MCF 10A (cell line): Measurements from ENCODE around the gene GSK3B. TPM values are rescaled to one million over a fixed set of nuclear protein-coding genes. Genes with fewer than 3 reads are reported as not detected.

Source experiments
- BruUV-seq: library from RNA; stranded (reverse); fragments of 400-500 nt; replicated peaks from 2 replicates; lab custom pipeline; 2021; lab: Mats Ljungman, UMichigan
- CTCF ChIA-PET: fragments of 300-600 bp; sonication (Branson Sonifier 250); formaldehyde crosslinking; extraction: SDS; loops from one replicate; lab custom pipeline; 2021; ENCODE audit warnings: antibody characterized with exemption, inconsistent platforms; lab: Yijun Ruan, JAX
- POLR2A ChIA-PET: fragments of 300-600, 350-650 bp; sonication (Branson Sonifier 250); formaldehyde crosslinking; extraction: SDS; loops from one replicate; lab custom pipeline; 2020; ENCODE audit warnings: antibody characterized with exemption, inconsistent platforms; lab: Yijun Ruan, JAX
- DNase-seq: peaks from one replicate; pipeline ENCODE4 v3.0.0-alpha.2; 2018; ENCODE audit not compliant: unreplicated experiment
- H3K27ac Mint-ChIP-seq: one replicate; pipeline ENCODE4 v1.8.0; 2022; ENCODE audit warnings: mild to moderate bottlenecking, low read depth, mixed read lengths; ENCODE audit not compliant: unreplicated experiment
- H3K27me3 Mint-ChIP-seq: one replicate; pipeline ENCODE4 v1.8.0; 2022; ENCODE audit warnings: mixed read lengths; ENCODE audit not compliant: insufficient read depth, unreplicated experiment
- H3K36me3 Mint-ChIP-seq: one replicate; pipeline ENCODE4 v1.8.0; 2022; ENCODE audit warnings: mild to moderate bottlenecking, moderate library complexity, mixed read lengths; ENCODE audit not compliant: insufficient read depth, unreplicated experiment
- H3K4me1 Mint-ChIP-seq: one replicate; pipeline ENCODE4 v1.8.0; 2022; ENCODE audit warnings: mixed read lengths; ENCODE audit not compliant: insufficient read depth, unreplicated experiment
- H3K4me3 Mint-ChIP-seq: one replicate; pipeline ENCODE4 v1.8.0; 2022; ENCODE audit warnings: mild to moderate bottlenecking, moderate library complexity, mixed read lengths; ENCODE audit not compliant: unreplicated experiment
- H3K9me3 Mint-ChIP-seq: one replicate; pipeline ENCODE4 v1.8.0; 2022; ENCODE audit warnings: mixed read lengths; ENCODE audit not compliant: unreplicated experiment
- CTCF ChIP-seq: fragments of 200-600 bp; IDR thresholded peaks from one replicate; pipeline ENCODE4 v1.8.0; 2022; ENCODE audit warnings: antibody characterized with exemption, mild to moderate bottlenecking; ENCODE audit not compliant: unreplicated experiment
- intact Hi-C: fragments of 100-400 bp; cut with micrococcal nuclease; formaldehyde crosslinking; loops from 2 replicates; pipeline ENCODE4 v1.14.1; 2022
- total RNA-seq: library from RNA; stranded (reverse); gene quantifications from 2 replicates; pipeline ENCODE4 v1.2.3, GENCODE V29; 2022

Gene GSK3B
- total RNA-seq, 1 experiment from 2014 or later, result 71.5 TPM

GRCh38 chr3:119783255-119783654 lies 311.0 kb downstream of the GSK3B start:
- no peak for TF ChIP-seq CTCF
- Mint-ChIP-seq H3K27ac (no peak overlapping the region), H3K9me3 (no peaks in the 10 kb centered on the region), H3K4me1 (no peaks in the 10 kb centered on the region), H3K4me3 (no peak overlapping the region), H3K36me3 (no peaks in the 10 kb centered on the region), H3K27me3 (no peaks in the 10 kb centered on the region)
- intact Hi-C loops, result no loop called here
- CTCF ChIA-PET, result interaction anchor here (0.6 kb wide), 1 partner anchor 436 kb away, joined by 3 read pairs; no protein-coding TSS in a partner anchor
- BruUV-seq, result no TSS peak
- POLR2A ChIA-PET, result no interaction called here
- DNase-seq, result no peak

- no peaks in the 10 kb centered on the region for H3K4me1 Mint-ChIP-seq
- H3K36me3 Mint-ChIP-seq, result no peaks in the 10 kb centered on the region
- no peaks in the 10 kb centered on the region for H3K9me3 Mint-ChIP-seq
- intact Hi-C loops, result no loop called here
- no peak overlapping the region for H3K27ac Mint-ChIP-seq
- H3K4me3 Mint-ChIP-seq, result no peak overlapping the region
- ChIA-PET POLR2A (no interaction called here), CTCF (interaction anchor here (0.6 kb wide), 1 partner anchor 436 kb away, joined by 3 read pairs; no protein-coding TSS in a partner anchor)
- no peak for DNase-seq
- no peaks in the 10 kb centered on the region for H3K27me3 Mint-ChIP-seq
- TF ChIP-seq CTCF, result no peak
- no TSS peak for BruUV-seq
Measured at GRCh38 chr3:119782460-119782859, 311.8 kb downstream of the GSK3B start.

- Mint-ChIP-seq H3K9me3 (peaks cover 2% of the 10 kb centered on the region), H3K27ac (no peak within 1 kb of the TSS), H3K4me1 (no peaks in the 10 kb centered on the region), H3K27me3 (no peaks in the 10 kb centered on the region), H3K4me3 (no peak within 1 kb of the TSS), H3K36me3 (no peaks in the 10 kb centered on the region)
- TF ChIP-seq CTCF, result no peak
- POLR2A ChIA-PET, result no interaction called here
- intact Hi-C loops, result no loop called here
- CTCF ChIA-PET, result no interaction called here
- no peak for DNase-seq
- BruUV-seq, result no TSS peak
Measured at GRCh38 chr3:119781330-119782198, 312.7 kb downstream of the GSK3B start, which contains the start of gene NR1I2. NR1I2 (plus strand) TSS chr3:119782101.

GRCh38 chr3:119779731-119780383 lies 314.4 kb downstream of the GSK3B start:
- TF ChIP-seq CTCF, result no peak
- no peaks in the 10 kb centered on the region for H3K27me3 Mint-ChIP-seq
- CTCF ChIA-PET, result interaction anchor here (0.6 kb wide), 1 partner anchor 381 kb away, joined by 5 read pairs; no protein-coding TSS in a partner anchor
- H3K36me3 Mint-ChIP-seq, result no peaks in the 10 kb centered on the region
- POLR2A ChIA-PET, result interaction anchor here (0.5 to 0.6 kb wide), 2 partner anchors 352 to 474 kb away, joined by 3 to 4 read pairs; no protein-coding TSS in a partner anchor
- no peak overlapping the region for H3K4me3 Mint-ChIP-seq
- DNase-seq, result no peak
- H3K9me3 Mint-ChIP-seq, result peaks cover 9% of the 10 kb centered on the region
- intact Hi-C loops, result no loop called here
- H3K4me1 Mint-ChIP-seq, result no peaks in the 10 kb centered on the region
- no TSS peak for BruUV-seq
- H3K27ac Mint-ChIP-seq, result no peak overlapping the region
